Right renal pelvis (tissue), 4 donors: ENCODE data around the gene ELF3. TPM values are rescaled to one million over a fixed set of nuclear protein-coding genes. Genes with fewer than 3 reads are reported as not detected.
A peak's percentile ranks its signal among the peaks of the same experiment; 100 is the strongest.
"Not testable (repeated sequence)": the region's sequence is repeated elsewhere in the genome, so short reads cannot be mapped to it uniquely, and the experiment has no call there.

ENCODE experiments used
- DNase-seq, 4 donors: peaks; one replicate each; pipeline ENCODE4 v3.0.0-alpha.2; 2013; ENCODE audit warnings: low read depth in 4 of 4, low spot score in 3 of 4, missing footprints in 1 of 4
- polyA plus RNA-seq, 4 donors: library from polyadenylated mRNA; unstranded; fragments of 120-200 nt; gene quantifications; one replicate each; pipeline ENCODE4 v1.2.1, GENCODE V29; 2013; ENCODE audit not compliant: insufficient read length in 4 of 4

ELF3 gene
- polyA plus RNA-seq, 4 donors = 37.3 to 98.2 (median 63.7) TPM

- no peak for DNase-seq
Observed at GRCh38 chr1:202007805-202008489, 2.4 kb upstream of the ELF3 start.

GRCh38 chr1:202009326-202010179, 834 bp upstream of the ELF3 start:
- peak; percentile 79 to 89 (median 82) for DNase-seq

GRCh38 chr1:202011994-202012393, 1.6 kb downstream of the ELF3 start:
- no peak for DNase-seq

DNA sequence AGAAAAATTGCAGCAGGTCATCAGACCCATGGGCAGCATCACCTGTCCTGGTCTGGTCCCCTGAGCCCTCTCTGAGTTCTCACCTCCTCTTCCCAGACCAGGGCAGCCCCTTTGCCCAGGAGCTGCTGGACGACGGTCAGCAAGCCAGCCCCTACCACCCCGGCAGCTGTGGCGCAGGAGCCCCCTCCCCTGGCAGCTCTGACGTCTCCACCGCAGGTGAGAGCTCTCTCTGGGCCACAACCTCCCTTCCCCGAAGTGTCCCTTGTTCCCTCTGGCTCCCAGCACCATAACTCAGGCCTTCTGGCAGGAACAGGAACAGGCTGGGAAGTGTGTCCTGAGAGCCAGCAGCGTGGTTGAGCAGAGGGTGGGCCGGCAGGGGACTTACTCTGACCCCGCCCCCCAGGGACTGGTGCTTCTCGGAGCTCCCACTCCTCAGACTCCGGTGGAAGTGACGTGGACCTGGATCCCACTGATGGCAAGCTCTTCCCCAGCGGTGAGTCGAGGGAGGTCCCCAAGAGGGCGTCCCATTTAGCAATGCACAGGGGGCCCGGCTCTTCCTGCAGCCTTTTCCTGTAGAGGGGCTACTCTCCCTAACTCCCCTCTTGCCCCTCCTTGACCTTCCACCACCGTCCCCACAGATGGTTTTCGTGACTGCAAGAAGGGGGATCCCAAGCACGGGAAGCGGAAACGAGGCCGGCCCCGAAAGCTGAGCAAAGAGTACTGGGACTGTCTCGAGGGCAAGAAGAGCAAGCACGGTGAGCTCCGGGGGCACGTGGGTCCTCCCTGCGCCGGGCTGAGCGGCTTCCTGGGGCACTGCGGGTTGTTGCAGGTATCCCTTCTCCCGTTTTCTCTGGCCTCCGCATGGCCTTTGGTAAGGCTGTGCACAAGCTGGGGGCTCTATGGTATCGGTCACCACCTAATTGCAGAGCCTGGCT, 2.4 kb downstream of the ELF3 start:
- DNase-seq = no peak

DNA sequence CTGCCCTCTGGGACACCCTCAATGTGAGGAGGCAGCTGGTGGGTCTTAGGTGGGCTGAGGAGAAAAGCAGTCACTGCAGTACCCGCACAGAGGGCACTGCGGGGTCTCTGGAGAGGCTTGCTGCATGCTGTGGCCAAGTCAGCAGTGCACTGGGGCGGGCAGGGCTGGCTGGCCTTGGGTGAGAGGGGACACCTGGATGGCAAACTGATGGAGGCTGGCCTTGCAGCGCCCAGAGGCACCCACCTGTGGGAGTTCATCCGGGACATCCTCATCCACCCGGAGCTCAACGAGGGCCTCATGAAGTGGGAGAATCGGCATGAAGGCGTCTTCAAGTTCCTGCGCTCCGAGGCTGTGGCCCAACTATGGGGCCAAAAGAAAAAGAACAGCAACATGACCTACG, 3.2 kb downstream of the ELF3 start:
- DNase-seq = no peak

- no peak for DNase-seq
Observed at GRCh38 chr1:202014060-202014459, 3.7 kb downstream of the ELF3 start.

- no peak for DNase-seq
Observed at GRCh38 chr1:202014915-202015661, 4.7 kb downstream of the ELF3 start.

- DNase-seq = no peak
Observed at GRCh38 chr1:202015662-202015937, 5.2 kb downstream of the ELF3 start.

DNA sequence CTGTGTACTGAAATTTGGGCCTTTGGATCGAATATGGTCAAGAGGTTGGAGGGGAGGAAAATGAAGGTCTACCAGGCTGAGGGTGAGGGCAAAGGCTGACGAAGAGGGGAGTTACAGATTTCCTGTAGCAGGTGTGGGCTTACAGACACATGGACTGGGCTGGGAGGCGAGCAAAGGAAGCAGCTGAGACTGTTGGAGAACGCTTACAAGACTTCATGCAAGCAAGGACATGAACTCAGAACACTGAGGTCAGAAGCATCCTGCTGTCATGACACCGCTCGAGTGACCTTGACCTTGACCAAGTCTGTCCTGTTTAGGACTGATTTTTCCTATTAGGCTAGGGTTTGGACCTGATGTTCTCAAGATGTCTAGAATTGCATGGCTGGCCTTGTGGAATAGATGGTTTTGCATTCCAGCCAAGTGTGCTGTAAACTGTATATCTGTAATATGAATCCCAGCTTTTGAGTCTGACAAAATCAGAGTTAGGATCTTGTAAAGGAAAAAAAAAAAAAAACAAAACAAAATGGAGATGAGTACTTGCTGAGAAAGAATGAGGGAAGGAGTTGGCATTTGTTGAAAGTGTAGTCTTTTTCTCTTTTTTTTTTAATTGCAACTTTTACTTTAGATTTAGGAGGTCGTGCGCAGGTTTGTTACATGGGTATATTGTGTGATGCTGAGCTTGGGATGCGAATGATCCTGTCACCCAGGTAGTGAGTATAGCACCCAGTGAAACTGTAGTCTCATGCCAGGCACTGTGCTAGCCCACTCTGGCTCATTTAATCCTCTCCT, 5.8 kb downstream of the ELF3 start:
- no peak for DNase-seq

- DNase-seq = no peak
Observed at GRCh38 chr1:202016811-202017748, 6.7 kb downstream of the ELF3 start.

GRCh38 chr1:202017749-202018467, 7.5 kb downstream of the ELF3 start:
- no peak for DNase-seq

GRCh38 chr1:202018468-202019234, 8.3 kb downstream of the ELF3 start:
- DNase-seq = no peak

- DNase-seq = not testable (repeated sequence)
Observed at GRCh38 chr1:202019235-202019558, 8.8 kb downstream of the ELF3 start.

- no peak for DNase-seq
Observed at GRCh38 chr1:202023001-202023433, 12.6 kb downstream of the ELF3 start.

DNA sequence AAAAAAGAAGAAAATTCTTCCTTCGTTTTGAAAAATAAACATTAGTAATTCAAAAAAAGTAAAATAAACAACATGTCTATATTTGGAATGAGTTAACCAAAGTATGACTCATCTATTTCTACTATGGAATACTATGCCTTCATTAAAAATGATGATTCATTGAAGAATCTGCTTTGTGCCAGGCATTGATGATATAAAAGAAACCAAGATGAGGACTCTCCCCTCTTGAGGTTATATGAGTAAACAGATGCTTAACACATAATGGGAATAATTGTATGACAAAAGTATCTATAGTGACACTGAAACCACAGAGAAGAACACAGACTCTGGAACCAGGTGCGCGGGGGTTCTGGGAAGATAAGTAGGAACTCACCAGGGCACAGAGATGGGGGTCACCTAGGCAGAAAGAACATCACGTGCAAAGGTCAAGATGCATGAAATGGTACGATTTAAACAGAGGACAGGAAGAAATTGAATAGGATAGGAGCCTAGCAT, 18.8 kb downstream of the ELF3 start:
- DNase-seq = no peak

DNA sequence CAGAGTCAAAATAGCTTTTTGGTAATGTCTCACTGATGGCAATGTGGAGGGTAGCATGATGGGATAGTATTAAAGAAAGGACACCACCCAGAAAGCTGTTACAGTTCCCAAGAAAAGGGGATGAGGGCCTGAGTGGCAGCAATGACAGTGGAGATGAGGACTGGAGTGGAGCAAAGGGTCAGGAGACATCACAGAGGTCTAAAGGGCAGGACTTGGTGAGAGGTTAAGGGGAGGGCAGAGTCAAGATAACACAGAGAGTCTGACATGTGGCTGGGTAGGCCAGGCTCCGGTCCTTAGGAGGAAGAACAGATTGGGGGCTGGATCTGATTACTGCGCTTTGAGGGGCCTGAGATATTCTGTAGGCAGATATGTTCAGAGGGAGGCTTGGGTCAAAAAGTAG, 19.3 kb downstream of the ELF3 start:
- DNase-seq = no peak

GRCh38 chr1:202031796-202032195, 21.4 kb downstream of the ELF3 start:
- no peak for DNase-seq
